ENCODE measurements around the gene APC2.

GRCh38 chr19:1495051-1495798 lies 45.3 kb downstream of the APC2 start:
- no peak for TF ChIP-seq POLR2A (IDR thresholded peaks at IDR 0.05)
- no peak for TF ChIP-seq POLR2AphosphoS5 (IDR thresholded peaks at IDR 0.05)

Measured in prostate gland (tissue), 1 donor.